B cell (primary cell): ENCODE results near the gene ZCRB1. TPM values are rescaled to one million over a fixed set of nuclear protein-coding genes. Genes with fewer than 3 reads are reported as not detected.

Experiments used
- ATAC-seq: fragments of 200-7000 bp; cut with Tn5 transposase; one replicate; pipeline ENCODE4 v1.10.0; 2021; ENCODE audit warnings: low read depth, mild to moderate bottlenecking, moderate number of reproducible peaks, moderate library complexity
- CTCF ChIA-PET: fragments of 350-600 bp; sonication (Branson Sonifier 250); formaldehyde crosslinking; loops from one replicate; lab custom pipeline; 2021; ENCODE audit warnings: antibody characterized with exemption, inconsistent platforms; lab: Charles Lee
- POLR2A ChIA-PET: fragments of 350-600 bp; sonication (Branson Sonifier 250); formaldehyde crosslinking; loops from one replicate; lab custom pipeline; 2021; ENCODE audit warnings: antibody characterized with exemption; lab: Charles Lee
- DNase-seq: peaks from one replicate; pipeline ENCODE4 v3.0.0; 2013
- H2AFZ ChIP-seq: 2 replicates; pipeline ENCODE4 v1.6.1; 2012; ENCODE audit warnings: mild to moderate bottlenecking, low read depth, low read length; ENCODE audit not compliant: insufficient read depth, poor library complexity, severe bottlenecking
- H3K27ac ChIP-seq, 2 donors: 1 replicate in 1 of 2; 2 replicates in 1 of 2; pipeline ENCODE4 v1.5.1; 2012 to 2013; ENCODE audit warnings: low read length in 2 of 2, mild to moderate bottlenecking in 2 of 2, moderate library complexity in 1 of 2
- H3K27me3 ChIP-seq, 4 experiments: fragments of 200-600 bp in 1 of 4; sonication (generic) in 1 of 4; replicated peaks in 1 of 4; 1 replicate in 2 of 4; 2 replicates in 2 of 4; pipeline versions ENCODE4 v1.6.1 to v1.7.0; 2013 to 2016; ENCODE audit warnings: low read length in 3 of 4, mild to moderate bottlenecking in 2 of 4, mixed read lengths in 1 of 4, moderate library complexity in 1 of 4; ENCODE audit not compliant: insufficient read depth in 4 of 4, control insufficient read depth in 3 of 4; ENCODE audit errors: control extremely low read depth in 1 of 4
- H3K36me3 ChIP-seq, 2 experiments: replicated peaks in 1 of 2; 1 replicate in 1 of 2; 2 replicates in 1 of 2; pipeline versions ENCODE4 v1.6.1 to v1.7.1; 2013; ENCODE audit warnings: low read length in 1 of 2; ENCODE audit not compliant: insufficient read depth in 2 of 2, control insufficient read depth in 1 of 2; ENCODE audit errors: control extremely low read depth in 1 of 2, extremely low read depth in 1 of 2
- H3K4me1 ChIP-seq, 2 donors: fragments of 200-600 bp in 1 of 2; sonication (generic) in 1 of 2; 1 replicate in 1 of 2; 2 replicates in 1 of 2; pipeline versions ENCODE4 v1.5.1 to v1.6.1; 2013 to 2017; ENCODE audit warnings: low read length in 2 of 2; ENCODE audit not compliant: control insufficient read depth in 2 of 2, insufficient read depth in 2 of 2
- H3K4me2 ChIP-seq: replicated peaks from 2 replicates; pipeline ENCODE3; 2012; ENCODE audit warnings: mild to moderate bottlenecking, low read depth, low read length; ENCODE audit not compliant: poor library complexity, severe bottlenecking
- H3K4me3 ChIP-seq, 5 experiments: fragments of 200-600 bp in 1 of 5; sonication (generic) in 1 of 5; 1 replicate in 3 of 5; 2 replicates in 2 of 5; pipeline versions ENCODE4 v1.5.1 to v1.7.0; 2011 to 2016; ENCODE audit warnings: low read length in 4 of 5, mild to moderate bottlenecking in 4 of 5, low read depth in 2 of 5, control low read depth in 1 of 5, moderate library complexity in 1 of 5; ENCODE audit not compliant: insufficient read depth in 1 of 5; ENCODE audit errors: control extremely low read depth in 1 of 5, extremely low read depth in 1 of 5
- H3K79me2 ChIP-seq: fragments of 200-600 bp; sonication (generic); one replicate; pipeline ENCODE4 v1.6.0; 2016; ENCODE audit warnings: low read length; ENCODE audit not compliant: control insufficient read depth, insufficient read depth
- H3K9ac ChIP-seq: fragments of 200-600 bp; sonication (generic); 2 replicates; pipeline ENCODE4 v1.6.1; 2017; ENCODE audit warnings: mild to moderate bottlenecking, low read length, moderate library complexity
- H3K9me3 ChIP-seq, 3 donors: one replicate each; pipeline versions ENCODE4 v1.6.1 to v1.7.1; 2013; ENCODE audit warnings: low read length in 2 of 3; ENCODE audit not compliant: control insufficient read depth in 2 of 3, insufficient read depth in 1 of 3; ENCODE audit errors: control extremely low read depth in 1 of 3
- H4K20me1 ChIP-seq: 2 replicates; pipeline ENCODE4 v1.6.0; 2012; ENCODE audit warnings: mild to moderate bottlenecking, low read length; ENCODE audit not compliant: insufficient read depth, control insufficient read depth, poor library complexity, severe bottlenecking
- H3K27ac Mint-ChIP-seq: one replicate; pipeline ENCODE4 v1.8.0; 2021; ENCODE audit warnings: mixed read lengths
- H3K27me3 Mint-ChIP-seq: one replicate; pipeline ENCODE4 v1.8.0; 2021; ENCODE audit warnings: mixed read lengths
- H3K4me1 Mint-ChIP-seq: one replicate; pipeline ENCODE4 v1.8.0; 2021; ENCODE audit warnings: mixed read lengths
- H3K4me3 Mint-ChIP-seq: one replicate; pipeline ENCODE4 v1.8.0; 2021; ENCODE audit warnings: mixed read lengths
- H3K9me3 Mint-ChIP-seq: one replicate; pipeline ENCODE4 v1.8.0; 2022; ENCODE audit warnings: mixed read lengths; ENCODE audit not compliant: insufficient read depth
- EZH2 ChIP-seq: IDR thresholded peaks from 2 replicates; pipeline ENCODE4 v1.6.1; 2012; ENCODE audit warnings: borderline replicate concordance, low read depth, mild to moderate bottlenecking, moderate library complexity, low read length; ENCODE audit not compliant: insufficient read depth, poor library complexity, severe bottlenecking
- WGBS: methylation state at CpG from one replicate; pipeline ENCODE4 v1.1.5; 2013; ENCODE audit warnings: missing lambda C conversion rate; ENCODE audit not compliant: insufficient coverage; 5-methylcytosine and 5-hydroxymethylcytosine counted together
- intact Hi-C: fragments of 100-400 bp; cut with micrococcal nuclease; formaldehyde crosslinking; loops from one replicate; pipeline ENCODE4 v1.10.0; 2022
- polyA plus RNA-seq: library from polyadenylated mRNA; depleted of rRNA; stranded (reverse); fragments of >200 nt; gene quantifications from 2 replicates; pipeline ENCODE4 v1.2.3, GENCODE V29; 2012
- total RNA-seq, 2 donors: library from RNA; stranded (reverse); fragments of 120-200 nt in 1 of 2; gene quantifications; 1 replicate in 1 of 2; 2 replicates in 1 of 2; pipeline versions ENCODE4 v1.2.3 to v1.2.4, GENCODE V29; 2013 to 2022
- TF ChIP-seq, protein P1 (sequence below): fragments of 200-600 bp; IDR thresholded peaks from one replicate; pipeline ENCODE4 v1.8.0; 2022; ENCODE audit warnings: antibody characterized with exemption, mild to moderate bottlenecking

Gene ZCRB1
- total and polyA plus RNA-seq, 2 donors (not counting 1 experiment from before 2014, with no cell fraction given), result 9.8 to 23.2 TPM

DNA sequence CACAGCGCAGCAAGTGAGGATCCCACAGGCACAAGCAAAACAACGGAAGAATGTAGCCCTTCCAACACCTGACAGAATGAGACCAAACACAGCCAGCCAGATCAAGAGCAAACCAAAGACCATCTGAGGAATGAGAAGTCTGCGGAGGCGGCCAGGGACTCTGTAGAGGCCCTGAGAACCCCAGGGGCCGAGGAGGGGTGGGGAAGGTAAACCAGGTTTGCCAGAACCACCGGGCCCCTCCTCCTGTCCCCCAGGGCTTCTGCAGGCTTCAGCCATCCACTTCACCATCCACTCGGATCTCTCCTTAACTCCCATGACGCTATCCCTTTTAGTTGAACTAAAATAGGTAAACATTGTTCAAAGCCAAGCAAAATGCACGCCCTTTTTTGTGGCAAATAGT is 37.4 kb downstream of the ZCRB1 start:
- Histone ChIP-seq H3K27me3 (no peaks in the 10 kb centered on the region), H2AFZ (no peak overlapping the region), H3K79me2 (no peaks in the 10 kb centered on the region), H3K9ac (no peak overlapping the region), H3K9me3 (no peaks in the 10 kb centered on the region), H3K4me3 (no peak overlapping the region), H3K36me3 (no peaks in the 10 kb centered on the region), H3K27ac (no peak overlapping the region), H3K4me1 (peaks cover 6 to 8% of the 10 kb centered on the region in 2 donors), H4K20me1 (no peaks in the 10 kb centered on the region), H3K4me2 (no peak overlapping the region)
- DNase-seq (no peak), ATAC-seq (no peak)
- intact Hi-C loops, result no loop called here
- H3K9me3 Mint-ChIP-seq, result no peaks in the 10 kb centered on the region
- no peak for TF ChIP-seq EZH2
- TF ChIP-seq, protein P1, sequence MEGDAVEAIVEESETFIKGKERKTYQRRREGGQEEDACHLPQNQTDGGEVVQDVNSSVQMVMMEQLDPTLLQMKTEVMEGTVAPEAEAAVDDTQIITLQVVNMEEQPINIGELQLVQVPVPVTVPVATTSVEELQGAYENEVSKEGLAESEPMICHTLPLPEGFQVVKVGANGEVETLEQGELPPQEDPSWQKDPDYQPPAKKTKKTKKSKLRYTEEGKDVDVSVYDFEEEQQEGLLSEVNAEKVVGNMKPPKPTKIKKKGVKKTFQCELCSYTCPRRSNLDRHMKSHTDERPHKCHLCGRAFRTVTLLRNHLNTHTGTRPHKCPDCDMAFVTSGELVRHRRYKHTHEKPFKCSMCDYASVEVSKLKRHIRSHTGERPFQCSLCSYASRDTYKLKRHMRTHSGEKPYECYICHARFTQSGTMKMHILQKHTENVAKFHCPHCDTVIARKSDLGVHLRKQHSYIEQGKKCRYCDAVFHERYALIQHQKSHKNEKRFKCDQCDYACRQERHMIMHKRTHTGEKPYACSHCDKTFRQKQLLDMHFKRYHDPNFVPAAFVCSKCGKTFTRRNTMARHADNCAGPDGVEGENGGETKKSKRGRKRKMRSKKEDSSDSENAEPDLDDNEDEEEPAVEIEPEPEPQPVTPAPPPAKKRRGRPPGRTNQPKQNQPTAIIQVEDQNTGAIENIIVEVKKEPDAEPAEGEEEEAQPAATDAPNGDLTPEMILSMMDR, result no peak
- no peak overlapping the region for H3K4me3 Mint-ChIP-seq
- ChIA-PET CTCF (no interaction called here), POLR2A (no interaction called here)
- H3K27me3 Mint-ChIP-seq, result peaks cover 20% of the 10 kb centered on the region
- WGBS, result 0% methylated on average over 1 of the region's 9 CpGs
- no peak overlapping the region for H3K27ac Mint-ChIP-seq
- H3K4me1 Mint-ChIP-seq, result peaks cover 8% of the 10 kb centered on the region

DNA sequence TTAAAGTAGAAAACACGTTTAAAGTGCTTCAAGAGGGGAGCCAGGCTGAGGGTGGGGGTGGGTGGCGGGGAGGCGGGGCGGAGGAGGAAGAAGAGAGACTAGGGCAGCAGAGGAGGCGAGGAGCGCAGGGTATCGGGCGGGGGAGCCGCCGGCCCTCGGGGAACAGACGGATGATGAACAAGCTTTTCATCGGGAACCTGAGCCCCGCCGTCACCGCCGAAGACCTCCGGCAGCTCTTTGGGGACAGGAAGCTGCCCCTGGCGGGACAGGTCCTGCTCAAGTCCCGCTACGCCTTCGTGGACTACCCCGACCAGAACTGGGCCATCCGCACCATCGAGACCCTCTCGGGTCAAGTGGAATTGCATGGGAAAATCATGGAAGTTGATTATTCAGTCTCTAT is 39.2 kb downstream of the ZCRB1 start:
- Histone ChIP-seq H3K4me2 (no peak overlapping the region), H3K27me3 (no peaks in the 10 kb centered on the region), H3K4me3 (no peak overlapping the region), H3K9me3 (no peaks in the 10 kb centered on the region), H3K9ac (no peak overlapping the region), H3K4me1 (peaks cover 6 to 8% of the 10 kb centered on the region in 2 donors), H2AFZ (no peak overlapping the region), H3K27ac (no peak overlapping the region), H3K79me2 (no peaks in the 10 kb centered on the region), H3K36me3 (no peaks in the 10 kb centered on the region), H4K20me1 (no peaks in the 10 kb centered on the region)
- 98% methylated on average over 19 of the region's 26 CpGs for WGBS
- Mint-ChIP-seq H3K27ac (no peak overlapping the region), H3K4me1 (peaks cover 8% of the 10 kb centered on the region), H3K27me3 (peaks cover 20% of the 10 kb centered on the region), H3K4me3 (no peak overlapping the region), H3K9me3 (no peaks in the 10 kb centered on the region)
- TF ChIP-seq EZH2, result no peak
- TF ChIP-seq, protein P1, result no peak
- DNase-seq, result no peak
- CTCF ChIA-PET, result no interaction called here
- intact Hi-C loops, result no loop called here
- POLR2A ChIA-PET, result no interaction called here
- no peak for ATAC-seq
